ENCODE data around the gene STYXL2.

DNA sequence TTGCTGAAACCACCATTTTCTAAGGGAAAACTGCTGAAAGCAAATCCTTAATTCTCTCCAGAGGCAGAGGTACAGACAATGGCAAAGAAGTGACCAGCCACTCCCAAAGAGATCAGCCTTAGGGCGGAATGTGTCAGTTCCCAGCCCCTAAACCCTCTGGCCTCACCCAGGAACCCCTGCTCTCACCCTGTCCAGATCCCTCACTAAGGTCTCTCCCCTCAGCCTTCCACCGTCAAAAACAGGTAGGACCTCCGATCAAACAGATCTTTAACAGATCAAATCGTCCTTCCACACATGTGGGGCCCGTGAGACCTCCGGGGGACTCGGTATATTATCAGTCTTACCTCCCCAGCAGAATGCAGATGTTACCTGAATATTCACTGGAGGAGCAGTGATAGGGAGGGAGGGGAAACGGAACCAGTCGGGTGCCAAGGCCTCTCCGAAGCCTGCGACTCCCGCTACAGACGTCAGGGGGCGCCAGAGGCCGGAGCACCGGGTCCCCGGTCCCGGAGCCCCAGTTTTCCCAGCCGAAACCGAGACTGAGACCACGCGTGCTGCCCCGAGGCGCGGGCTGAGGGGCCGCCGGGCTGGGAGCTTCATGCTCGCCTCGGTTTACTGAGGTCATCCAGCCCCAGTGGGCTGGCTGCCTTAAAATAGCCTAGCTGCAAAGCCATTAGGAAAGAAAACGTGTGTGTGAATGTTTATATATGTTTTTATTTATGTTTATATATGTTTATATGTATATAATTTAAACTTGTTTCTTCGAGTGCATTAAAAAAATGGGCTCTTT, 27.3 kb upstream of the STYXL2 start:
- TF ChIP-seq, protein P1, sequence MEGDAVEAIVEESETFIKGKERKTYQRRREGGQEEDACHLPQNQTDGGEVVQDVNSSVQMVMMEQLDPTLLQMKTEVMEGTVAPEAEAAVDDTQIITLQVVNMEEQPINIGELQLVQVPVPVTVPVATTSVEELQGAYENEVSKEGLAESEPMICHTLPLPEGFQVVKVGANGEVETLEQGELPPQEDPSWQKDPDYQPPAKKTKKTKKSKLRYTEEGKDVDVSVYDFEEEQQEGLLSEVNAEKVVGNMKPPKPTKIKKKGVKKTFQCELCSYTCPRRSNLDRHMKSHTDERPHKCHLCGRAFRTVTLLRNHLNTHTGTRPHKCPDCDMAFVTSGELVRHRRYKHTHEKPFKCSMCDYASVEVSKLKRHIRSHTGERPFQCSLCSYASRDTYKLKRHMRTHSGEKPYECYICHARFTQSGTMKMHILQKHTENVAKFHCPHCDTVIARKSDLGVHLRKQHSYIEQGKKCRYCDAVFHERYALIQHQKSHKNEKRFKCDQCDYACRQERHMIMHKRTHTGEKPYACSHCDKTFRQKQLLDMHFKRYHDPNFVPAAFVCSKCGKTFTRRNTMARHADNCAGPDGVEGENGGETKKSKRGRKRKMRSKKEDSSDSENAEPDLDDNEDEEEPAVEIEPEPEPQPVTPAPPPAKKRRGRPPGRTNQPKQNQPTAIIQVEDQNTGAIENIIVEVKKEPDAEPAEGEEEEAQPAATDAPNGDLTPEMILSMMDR (IDR thresholded peaks at IDR 0.05) = peak; percentile 97
- TF ChIP-seq EZH2phosphoT487 (IDR thresholded peaks at IDR 0.05) (no peak), EZH2 (IDR thresholded peaks at IDR 0.05) (no peak)
